SH-SY5Y (cell line): Measurements from ENCODE around the gene TFF2.

Source experiments
- GATA2 ChIP-seq: IDR thresholded peaks from 2 replicates; pipeline ENCODE4 v1.6.1; 2011; ENCODE audit warnings: mild to moderate bottlenecking, low read depth, low read length
- GATA3 ChIP-seq: IDR thresholded peaks from 2 replicates; pipeline ENCODE4 v1.6.1; 2011; ENCODE audit warnings: low read depth, mild to moderate bottlenecking, low read length, moderate library complexity

GRCh38 chr21:42320791-42321190 lies 30.0 kb downstream of the TFF2 start:
- no peak for TF ChIP-seq GATA3
- TF ChIP-seq GATA2, result no peak
